GM18858 (cell line): ENCODE data around the gene DSCAM.

Source experiments
- ATAC-seq: cut with Tn5 transposase; IDR thresholded peaks from one replicate; pipeline ENCODE4 v1.9.1; 2021; ENCODE audit not compliant: unreplicated experiment

Gene DSCAM

GRCh38 chr21:40152476-40152875 lies 694.5 kb downstream of the DSCAM start:
- ATAC-seq, result no peak

GRCh38 chr21:40151611-40152010 lies 695.3 kb downstream of the DSCAM start:
- no peak for ATAC-seq

GRCh38 chr21:40146216-40146837 lies 700.6 kb downstream of the DSCAM start:
- no peak for ATAC-seq

GRCh38 chr21:40143822-40144525 lies 703.0 kb downstream of the DSCAM start:
- no peak for ATAC-seq

GRCh38 chr21:40141621-40142020 lies 705.3 kb downstream of the DSCAM start:
- ATAC-seq, result no peak

- ATAC-seq, result no peak
Observed at GRCh38 chr21:40140675-40141074, 706.3 kb downstream of the DSCAM start.

GRCh38 chr21:40139636-40140035 lies 707.3 kb downstream of the DSCAM start:
- ATAC-seq, result no peak

- no peak for ATAC-seq
Observed at GRCh38 chr21:40136571-40136970, 710.4 kb downstream of the DSCAM start.

- ATAC-seq, result no peak
Observed at GRCh38 chr21:40134731-40135492, 712.0 kb downstream of the DSCAM start.

- ATAC-seq, result no peak
Observed at GRCh38 chr21:40130476-40130875, 716.5 kb downstream of the DSCAM start.

GRCh38 chr21:40129809-40130208 lies 717.1 kb downstream of the DSCAM start:
- ATAC-seq, result no peak

GRCh38 chr21:40128891-40129290 lies 718.1 kb downstream of the DSCAM start:
- no peak for ATAC-seq

- ATAC-seq, result no peak
Observed at GRCh38 chr21:40120940-40121575, 725.9 kb downstream of the DSCAM start.

- no peak for ATAC-seq
Observed at GRCh38 chr21:40118527-40118926, 728.4 kb downstream of the DSCAM start.

- ATAC-seq, result no peak
Observed at GRCh38 chr21:40117236-40117635, 729.7 kb downstream of the DSCAM start.

GRCh38 chr21:40115775-40116174 lies 731.2 kb downstream of the DSCAM start:
- ATAC-seq, result no peak

- no peak for ATAC-seq
Observed at GRCh38 chr21:40102682-40103081, 744.3 kb downstream of the DSCAM start.

- no peak for ATAC-seq
Observed at GRCh38 chr21:40099809-40100208, 747.1 kb downstream of the DSCAM start.

GRCh38 chr21:40095477-40095876 lies 751.5 kb downstream of the DSCAM start:
- no peak for ATAC-seq

GRCh38 chr21:40080385-40080784 lies 766.6 kb downstream of the DSCAM start:
- no peak for ATAC-seq

GRCh38 chr21:40074710-40075109 lies 772.2 kb downstream of the DSCAM start:
- no peak for ATAC-seq

- no peak for ATAC-seq
Observed at GRCh38 chr21:40074198-40074597, 772.8 kb downstream of the DSCAM start.
